OCI-LY7 (cell line): Measurements from ENCODE around the gene SERGEF. TPM values are rescaled to one million over a fixed set of nuclear protein-coding genes. Genes with fewer than 3 reads are reported as not detected.

Experiments
- BruUV-seq: library from RNA; stranded (reverse); fragments of 400-500 nt; replicated peaks from 2 replicates; lab custom pipeline; 2021; lab: Mats Ljungman, UMichigan
- CTCF ChIA-PET: fragments of 300-600 bp; sonication (Branson Sonifier 250); formaldehyde crosslinking; loops from one replicate; lab custom pipeline; 2022; ENCODE audit warnings: antibody characterized with exemption; ENCODE audit not compliant: unreplicated experiment; lab: Charles Lee
- POLR2A ChIA-PET: fragments of 300-600 bp; sonication (Branson Sonifier 250); formaldehyde crosslinking; loops from one replicate; lab custom pipeline; 2022; ENCODE audit warnings: antibody characterized with exemption; lab: Charles Lee
- DNase-seq: peaks from one replicate; pipeline ENCODE4 v3.0.0-alpha.2; 2015; ENCODE audit warnings: low spot score
- H2AFZ ChIP-seq: fragments of 200-600 bp; sonication (generic), shearing (Covaris generic); 2 replicates; pipeline ENCODE4 v1.6.1; 2014; ENCODE audit warnings: mild to moderate bottlenecking, antibody characterized with exemption, low read length, moderate library complexity
- H3K27ac ChIP-seq: fragments of 200-600 bp; sonication (generic); 2 replicates; pipeline ENCODE4 v1.5.1; 2014; ENCODE audit warnings: mixed run types, low read depth, mild to moderate bottlenecking, moderate library complexity, low read length, inconsistent platforms; ENCODE audit not compliant: poor library complexity, severe bottlenecking
- H3K36me3 ChIP-seq: fragments of 200-600 bp; sonication (generic); 2 replicates; pipeline ENCODE4 v1.6.1; 2014; ENCODE audit warnings: mild to moderate bottlenecking, antibody characterized with exemption, low read length, moderate library complexity, mixed read lengths; ENCODE audit not compliant: insufficient read depth
- H3K4me1 ChIP-seq: fragments of 200-600 bp; sonication (generic); 2 replicates; pipeline ENCODE4 v1.5.1; 2014; ENCODE audit warnings: mild to moderate bottlenecking, low read length; ENCODE audit not compliant: insufficient read depth, poor library complexity, severe bottlenecking
- H3K4me2 ChIP-seq: fragments of 200-600 bp; sonication (generic); 2 replicates; pipeline ENCODE4 v1.6.1; 2014; ENCODE audit warnings: mild to moderate bottlenecking, low read length
- H3K4me3 ChIP-seq: fragments of 200-600 bp; sonication (generic); 2 replicates; pipeline ENCODE4 v1.5.1; 2014; ENCODE audit warnings: mild to moderate bottlenecking, low read depth, low read length; ENCODE audit not compliant: poor library complexity, severe bottlenecking
- H3K79me2 ChIP-seq: fragments of 200-600 bp; sonication (generic); 2 replicates; pipeline ENCODE4 v1.6.1; 2016; ENCODE audit warnings: low read depth, mild to moderate bottlenecking, low read length, moderate library complexity, mixed read lengths; ENCODE audit not compliant: insufficient read depth
- H3K9me2 ChIP-seq: fragments of 200-600 bp; sonication (generic); 2 replicates; pipeline ENCODE4 v1.6.1; 2016; ENCODE audit warnings: mild to moderate bottlenecking, low read length, mixed read lengths; ENCODE audit not compliant: insufficient read depth
- H3K9me3 ChIP-seq: fragments of 200-600 bp; sonication (generic); 2 replicates; pipeline ENCODE4 v1.6.1; 2014; ENCODE audit warnings: mild to moderate bottlenecking, mixed run types, low read length, mixed read lengths
- H4K20me1 ChIP-seq: fragments of 200-600 bp; sonication (generic); 2 replicates; pipeline ENCODE4 v1.6.1; 2014; ENCODE audit warnings: mild to moderate bottlenecking, antibody characterized with exemption, low read length, moderate library complexity, mixed read lengths; ENCODE audit not compliant: insufficient read depth
- CTCF ChIP-seq: fragments of 200-600 bp; sonication (generic); conservative IDR thresholded peaks from 2 replicates; pipeline ENCODE4 v1.5.1; 2014; ENCODE audit warnings: mild to moderate bottlenecking, antibody characterized with exemption, low read length, moderate library complexity, mixed read lengths
- EZH2phosphoT487 ChIP-seq: fragments of 200-600 bp; sonication (generic); IDR thresholded peaks from 2 replicates; pipeline ENCODE4 v1.6.1; 2018; ENCODE audit warnings: low read depth, borderline replicate concordance, mild to moderate bottlenecking, mixed run types, antibody characterized with exemption, low read length, moderate library complexity, mixed read lengths
- intact Hi-C: fragments of 100-400 bp; cut with micrococcal nuclease; formaldehyde crosslinking; loops from one replicate; pipeline ENCODE4 v1.10.0; 2022; ENCODE audit not compliant: unreplicated experiment
- total RNA-seq, 2 experiments: library from RNA; depleted of rRNA in 1 of 2; stranded (reverse); fragments of >200 nt in 1 of 2; shearing (Covaris generic) in 1 of 2; gene quantifications; 2 replicates each; pipeline ENCODE4 v1.2.3, GENCODE V29; 2014 to 2022

The SERGEF gene
- total RNA-seq, 2 experiments from 2014 or later: 35.4 to 42.2 TPM

- TF ChIP-seq CTCF: no peak
- TF ChIP-seq EZH2phosphoT487: no peak
- DNase-seq: no peak
- no peaks in the 10 kb centered on the region for H4K20me1 ChIP-seq
- H2AFZ ChIP-seq: no peak overlapping the region
- BruUV-seq: no TSS peak
- H3K9me3 ChIP-seq: no peaks in the 10 kb centered on the region
- H3K27ac ChIP-seq: no peak overlapping the region
- H3K36me3 ChIP-seq: no peaks in the 10 kb centered on the region
- H3K79me2 ChIP-seq: no peaks in the 10 kb centered on the region
- ChIA-PET POLR2A (interaction anchor here (1.0 kb wide), 1 partner anchor 38 kb away, joined by 3 read pairs; no protein-coding TSS in a partner anchor), CTCF (no interaction called here)
- no peak overlapping the region for H3K4me2 ChIP-seq
- H3K4me1 ChIP-seq: no peaks in the 10 kb centered on the region
- intact Hi-C loops: no loop called here
- no peaks in the 10 kb centered on the region for H3K9me2 ChIP-seq
- H3K4me3 ChIP-seq: no peak overlapping the region
Measured at GRCh38 chr11:17887779-17888178, 125.1 kb downstream of the SERGEF start.

- BruUV-seq: no TSS peak
- no peak overlapping the region for H3K4me2 ChIP-seq
- TF ChIP-seq EZH2phosphoT487: no peak
- TF ChIP-seq CTCF: no peak
- CTCF ChIA-PET: no interaction called here
- H3K4me3 ChIP-seq: no peak overlapping the region
- H2AFZ ChIP-seq: no peak overlapping the region
- H3K9me3 ChIP-seq: no peaks in the 10 kb centered on the region
- no peaks in the 10 kb centered on the region for H3K36me3 ChIP-seq
- H3K27ac ChIP-seq: no peak overlapping the region
- POLR2A ChIA-PET: no interaction called here
- H3K79me2 ChIP-seq: no peaks in the 10 kb centered on the region
- no peaks in the 10 kb centered on the region for H3K9me2 ChIP-seq
- no peaks in the 10 kb centered on the region for H4K20me1 ChIP-seq
- no peak for DNase-seq
- intact Hi-C loops: no loop called here
- H3K4me1 ChIP-seq: no peaks in the 10 kb centered on the region
Measured at GRCh38 chr11:17883946-17884345, 128.9 kb downstream of the SERGEF start.

GRCh38 chr11:17883057-17883456 lies 129.8 kb downstream of the SERGEF start:
- Histone ChIP-seq H3K36me3 (no peaks in the 10 kb centered on the region), H3K79me2 (no peaks in the 10 kb centered on the region), H3K4me2 (no peak overlapping the region), H4K20me1 (no peaks in the 10 kb centered on the region), H3K4me3 (no peak overlapping the region), H3K9me2 (no peaks in the 10 kb centered on the region), H3K4me1 (no peaks in the 10 kb centered on the region), H2AFZ (no peak overlapping the region), H3K9me3 (no peaks in the 10 kb centered on the region), H3K27ac (no peak overlapping the region)
- intact Hi-C loops: no loop called here
- ChIA-PET POLR2A (no interaction called here), CTCF (no interaction called here)
- TF ChIP-seq CTCF (no peak), EZH2phosphoT487 (no peak)
- no peak for DNase-seq
- no TSS peak for BruUV-seq
